Measurements from ENCODE around the gene SHISA8. TPM values are rescaled to one million over a fixed set of nuclear protein-coding genes. Genes with fewer than 3 reads are reported as not detected.

The SHISA8 gene
- total and polyA plus RNA-seq, 2 experiments from 2014 or later = 0.33 TPM; not detected in 1

DNA sequence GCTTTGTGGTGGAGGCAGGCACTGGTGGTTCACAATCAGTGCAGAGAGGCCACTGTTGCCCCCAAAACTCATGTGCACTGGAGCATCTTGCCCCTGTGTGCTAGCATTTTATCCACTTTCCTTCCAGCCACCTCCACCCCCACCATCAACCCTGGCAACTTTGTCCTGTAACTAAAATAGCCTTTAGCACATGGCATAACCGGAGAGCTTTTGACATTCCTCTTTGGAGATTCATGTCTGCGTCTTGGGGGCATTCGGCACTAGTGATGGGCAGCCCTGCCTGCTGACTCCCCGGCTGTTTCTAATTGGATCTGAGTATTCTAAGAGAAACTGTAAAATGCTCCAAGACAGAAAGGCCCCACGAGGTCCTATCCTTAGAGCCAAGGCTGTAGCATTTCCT lies 15.8 kb downstream of the SHISA8 start:
- DNase-seq (ENCODE audit: low spot score) = no peak
- Histone ChIP-seq H3K27ac (no peak overlapping the region), H3K4me2 (no peak overlapping the region), H3K79me2 (no peaks in the 10 kb centered on the region), H3K36me3 (replicated peaks; ENCODE audit: insufficient read depth, low read depth) (no peaks in the 10 kb centered on the region), H3K9me3 (ENCODE audit: low read depth) (no peaks in the 10 kb centered on the region), H2AFZ (no peak overlapping the region), H3K9me2 (replicated peaks; ENCODE audit: insufficient read depth) (no peaks in the 10 kb centered on the region), H3K27me3 (no peaks in the 10 kb centered on the region), H3K4me1 (ENCODE audit: insufficient read depth) (no peaks in the 10 kb centered on the region), H3K4me3 (no peak overlapping the region), H4K20me1 (ENCODE audit: insufficient read depth, poor library complexity, severe bottlenecking) (no peaks in the 10 kb centered on the region)
- no peak for TF ChIP-seq EZH2 (IDR thresholded peaks at IDR 0.05; ENCODE audit: borderline replicate concordance)
- no peak for TF ChIP-seq EZH2phosphoT487 (IDR thresholded peaks at IDR 0.05; ENCODE audit: low read depth, severe bottlenecking, unreplicated experiment)
- TF ChIP-seq, protein P1, sequence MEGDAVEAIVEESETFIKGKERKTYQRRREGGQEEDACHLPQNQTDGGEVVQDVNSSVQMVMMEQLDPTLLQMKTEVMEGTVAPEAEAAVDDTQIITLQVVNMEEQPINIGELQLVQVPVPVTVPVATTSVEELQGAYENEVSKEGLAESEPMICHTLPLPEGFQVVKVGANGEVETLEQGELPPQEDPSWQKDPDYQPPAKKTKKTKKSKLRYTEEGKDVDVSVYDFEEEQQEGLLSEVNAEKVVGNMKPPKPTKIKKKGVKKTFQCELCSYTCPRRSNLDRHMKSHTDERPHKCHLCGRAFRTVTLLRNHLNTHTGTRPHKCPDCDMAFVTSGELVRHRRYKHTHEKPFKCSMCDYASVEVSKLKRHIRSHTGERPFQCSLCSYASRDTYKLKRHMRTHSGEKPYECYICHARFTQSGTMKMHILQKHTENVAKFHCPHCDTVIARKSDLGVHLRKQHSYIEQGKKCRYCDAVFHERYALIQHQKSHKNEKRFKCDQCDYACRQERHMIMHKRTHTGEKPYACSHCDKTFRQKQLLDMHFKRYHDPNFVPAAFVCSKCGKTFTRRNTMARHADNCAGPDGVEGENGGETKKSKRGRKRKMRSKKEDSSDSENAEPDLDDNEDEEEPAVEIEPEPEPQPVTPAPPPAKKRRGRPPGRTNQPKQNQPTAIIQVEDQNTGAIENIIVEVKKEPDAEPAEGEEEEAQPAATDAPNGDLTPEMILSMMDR (IDR thresholded peaks at IDR 0.05; ENCODE audit: poor library complexity) = no peak
- 90% methylated on average over 5 of the region's 5 CpGs for WGBS (ENCODE audit: low lambda C conversion rate, missing lambda C conversion rate)

DNA sequence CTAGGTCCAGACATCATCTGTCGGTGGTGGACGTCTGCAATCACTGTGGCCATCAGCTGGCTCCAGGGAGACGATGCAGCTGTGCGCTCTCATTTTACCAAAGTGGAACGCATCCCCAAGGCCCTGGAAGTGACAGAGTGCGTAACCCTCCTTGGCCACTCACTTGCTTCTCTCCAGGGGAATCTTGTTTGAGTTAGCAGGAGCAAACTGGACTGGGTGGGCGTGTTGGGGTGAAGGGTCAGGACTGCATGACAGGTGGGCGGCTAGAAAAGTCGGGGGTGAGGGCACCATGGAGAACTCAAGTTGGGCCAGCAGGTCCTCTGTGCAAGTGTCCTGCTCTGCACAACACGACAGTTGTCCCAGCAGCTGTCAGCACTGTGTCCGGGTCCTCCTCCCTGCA lies 16.2 kb downstream of the SHISA8 start:
- Histone ChIP-seq H4K20me1 (ENCODE audit: insufficient read depth, poor library complexity, severe bottlenecking) (no peaks in the 10 kb centered on the region), H3K4me3 (no peak overlapping the region), H3K36me3 (replicated peaks; ENCODE audit: insufficient read depth, low read depth) (no peaks in the 10 kb centered on the region), H3K4me2 (no peak overlapping the region), H3K27ac (no peak overlapping the region), H3K4me1 (ENCODE audit: insufficient read depth) (no peaks in the 10 kb centered on the region), H3K9me2 (replicated peaks; ENCODE audit: insufficient read depth) (no peaks in the 10 kb centered on the region), H3K9me3 (ENCODE audit: low read depth) (no peaks in the 10 kb centered on the region), H3K27me3 (no peaks in the 10 kb centered on the region), H3K79me2 (no peaks in the 10 kb centered on the region), H2AFZ (no peak overlapping the region)
- 95% methylated on average over 11 of the region's 11 CpGs for WGBS (ENCODE audit: low lambda C conversion rate, missing lambda C conversion rate)
- TF ChIP-seq EZH2 (IDR thresholded peaks at IDR 0.05; ENCODE audit: borderline replicate concordance) (no peak), EZH2phosphoT487 (IDR thresholded peaks at IDR 0.05; ENCODE audit: low read depth, severe bottlenecking, unreplicated experiment) (no peak)
- TF ChIP-seq, protein P1 (IDR thresholded peaks at IDR 0.05; ENCODE audit: poor library complexity) = no peak
- DNase-seq (ENCODE audit: low spot score) = no peak

DNA sequence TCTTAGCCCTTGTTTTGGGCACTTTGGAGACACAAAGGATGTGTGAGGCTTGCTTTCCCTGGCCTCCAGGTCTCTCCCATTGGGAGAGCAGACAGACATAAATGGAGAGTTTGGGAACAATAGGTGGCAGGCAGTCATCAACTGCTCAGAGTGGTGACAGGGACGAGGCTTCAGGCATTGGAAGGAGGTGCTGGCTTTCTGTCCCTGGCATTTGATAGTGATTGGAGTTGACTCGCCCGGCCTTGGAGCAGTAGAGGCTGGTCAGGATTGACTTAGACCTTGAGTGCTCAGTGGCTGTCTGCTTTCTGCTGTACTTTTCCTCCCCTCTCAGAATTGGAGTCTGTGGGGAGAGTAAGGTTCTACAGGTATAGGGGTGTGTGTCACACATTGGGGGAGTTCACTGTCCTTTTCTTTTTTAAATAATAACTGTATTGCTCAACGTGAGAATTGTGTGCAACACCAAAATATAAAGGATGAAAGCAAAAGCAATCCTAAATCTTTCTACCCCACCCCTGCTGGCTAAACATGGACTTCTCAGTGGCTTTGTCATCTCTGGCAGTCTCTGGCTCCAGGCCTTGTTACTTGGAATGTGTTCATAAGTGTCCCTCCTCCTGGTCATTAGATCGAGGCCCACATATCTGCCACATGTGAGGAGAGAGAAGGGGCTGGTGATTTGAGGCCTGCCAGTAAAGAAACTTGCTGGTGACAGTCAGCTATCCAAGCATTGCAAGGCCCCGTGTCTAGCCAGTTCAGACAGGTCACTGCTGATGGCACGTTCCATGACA lies 21.1 kb downstream of the SHISA8 start:
- H4K20me1 ChIP-seq (ENCODE audit: insufficient read depth, poor library complexity, severe bottlenecking) = peaks cover 5% of the 10 kb centered on the region
- no peak overlapping the region for H2AFZ ChIP-seq
- H3K4me2 ChIP-seq = no peak overlapping the region
- TF ChIP-seq EZH2 (IDR thresholded peaks at IDR 0.05; ENCODE audit: borderline replicate concordance) (no peak), EZH2phosphoT487 (IDR thresholded peaks at IDR 0.05; ENCODE audit: low read depth, severe bottlenecking, unreplicated experiment) (no peak)
- TF ChIP-seq, protein P1 (IDR thresholded peaks at IDR 0.05; ENCODE audit: poor library complexity) = no peak
- no peaks in the 10 kb centered on the region for H3K9me3 ChIP-seq (ENCODE audit: low read depth)
- no peak for DNase-seq (ENCODE audit: low spot score)
- H3K4me1 ChIP-seq (ENCODE audit: insufficient read depth) = no peaks in the 10 kb centered on the region
- H3K36me3 ChIP-seq (replicated peaks; ENCODE audit: insufficient read depth, low read depth) = peaks cover 6% of the 10 kb centered on the region
- peaks cover 4% of the 10 kb centered on the region for H3K79me2 ChIP-seq
- no peaks in the 10 kb centered on the region for H3K9me2 ChIP-seq (replicated peaks; ENCODE audit: insufficient read depth)
- H3K4me3 ChIP-seq = no peak overlapping the region
- WGBS (ENCODE audit: low lambda C conversion rate, missing lambda C conversion rate) = 94% methylated on average over 7 of the region's 7 CpGs
- no peak overlapping the region for H3K27ac ChIP-seq
- H3K27me3 ChIP-seq = no peaks in the 10 kb centered on the region
